HCT116 (cell line): Measurements from ENCODE around the gene FYCO1.

Experiments
- CEBPB ChIP-seq: IDR thresholded peaks from 2 replicates; pipeline ENCODE4 v1.6.1; 2012; ENCODE audit warnings: low read depth
- CTCF ChIP-seq, 3 experiments: fragments of 200-600 bp in 1 of 3; sonication (generic) in 1 of 3; IDR thresholded peaks in 2 of 3; conservative IDR thresholded peaks in 1 of 3; 2 replicates each; pipeline ENCODE4 v1.5.1; 2012 to 2017; ENCODE audit warnings: low read depth in 2 of 3, low read length in 2 of 3, antibody characterized with exemption in 1 of 3, borderline replicate concordance in 1 of 3, control low read depth in 1 of 3, mild to moderate bottlenecking in 1 of 3, mixed read lengths in 1 of 3, mixed run types in 1 of 3, moderate library complexity in 1 of 3; ENCODE audit not compliant: insufficient read depth in 1 of 3
- EZH2 ChIP-seq: fragments of 200-600 bp; sonication (generic); IDR thresholded peaks from 2 replicates; pipeline ENCODE4 v1.6.1; 2017; ENCODE audit warnings: antibody characterized with exemption, mixed run types
- MAX ChIP-seq: IDR thresholded peaks from 2 replicates; pipeline ENCODE4 v1.6.1; 2012
- REST ChIP-seq: IDR thresholded peaks from 2 replicates; pipeline ENCODE4 v1.6.1; 2012; ENCODE audit warnings: low read depth

- TF ChIP-seq CTCF (IDR thresholded peaks at IDR 0.05 in 2 of 3, conservative IDR thresholded peaks at IDR 0.05 in 1 of 3; ENCODE audit: borderline replicate concordance in 1 of 3, insufficient read depth in 1 of 3, low read depth in 2 of 3, low read length in 2 of 3) (no peak), CEBPB (no peak), EZH2 (no peak), REST (no peak), MAX (peak; percentile 19; the same call in 1 of the 2 replicates)
Measured at GRCh38 chr3:45915518-45916231, 79.9 kb downstream of the FYCO1 start.
